K562 (cell line): ENCODE results near the gene IFNA2. TPM values are rescaled to one million over a fixed set of nuclear protein-coding genes. Genes with fewer than 3 reads are reported as not detected.

Source experiments
- polyA plus RNA-seq, 8 experiments: library from polyadenylated mRNA; depleted of rRNA in 4 of 8; stranded (reverse) in 5 of 8; unstranded in 3 of 8; fragments of >200 nt; fragmentation: Nextera tagmentation in 2 of 8; fragmentation: Illumina TruSeq in 1 of 8; extraction: Ambion mirVana in 2 of 8; extraction: Trizol in 1 of 8; gene quantifications; 2 replicates each; pipeline versions ENCODE4 v1.2.1 to v1.2.3, GENCODE V29; 2011 to 2014; ENCODE audit warnings: inconsistent platforms in 1 of 8, missing spikeins in 1 of 8
- total RNA-seq, 7 experiments: library from RNA; depleted of rRNA in 6 of 7; stranded (reverse); fragments of >200 nt in 6 of 7; fragmentation: Illumina TruSeq in 2 of 7; extraction: Trizol in 2 of 7; gene quantifications; 2 replicates each; pipeline versions ENCODE4 v1.2.1 to v1.2.3, GENCODE V29; 2011 to 2021; ENCODE audit warnings: low replicate concordance in 1 of 7

The IFNA2 gene
- total and polyA plus RNA-seq, 9 of the 15 experiments (the other 6 are each of a cell fraction or from before 2014, with no cell fraction given): not detected

Other genes starting within 250 kb of the IFNA2 start
Only the 7 nearest of the 15 such genes appear.
- not detected in 2 replicates for gene IFNA5, start 80.1 kb downstream of the IFNA2 start, total RNA-seq (2014; rRNA removed)
- gene IFNA5, start 80.1 kb downstream of the IFNA2 start, total RNA-seq (2014; rRNA removed; fragmentation: Illumina TruSeq; extraction: Trizol): not detected in 2 replicates
- gene IFNA5, start 80.1 kb downstream of the IFNA2 start, total RNA-seq (2015; rRNA removed; fragmentation: Illumina TruSeq; extraction: Trizol): not detected in 2 replicates
- not detected in 2 replicates for gene IFNA5, start 80.1 kb downstream of the IFNA2 start, total RNA-seq (2021)
- not detected in 2 replicates for gene IFNA5, start 80.1 kb downstream of the IFNA2 start, polyA plus RNA-seq (2011; rRNA removed)
- not detected in 2 replicates for gene IFNA5, start 80.1 kb downstream of the IFNA2 start, polyA plus RNA-seq (2014; fragmentation: Illumina TruSeq; extraction: Trizol)
- not detected for gene IFNA5, start 80.1 kb downstream of the IFNA2 start, polyA plus RNA-seq (2014; fragmentation: Nextera tagmentation; extraction: Ambion mirVana)
- gene IFNA5, start 80.1 kb downstream of the IFNA2 start, polyA plus RNA-seq (2014; rRNA removed): not detected in 2 replicates
- not detected in 2 replicates for gene KLHL9, start 50.0 kb downstream of the IFNA2 start, total RNA-seq (2014; rRNA removed)
- not detected in 2 replicates for gene KLHL9, start 50.0 kb downstream of the IFNA2 start, total RNA-seq (2014; rRNA removed; fragmentation: Illumina TruSeq; extraction: Trizol)
- not detected in 2 replicates for gene KLHL9, start 50.0 kb downstream of the IFNA2 start, total RNA-seq (2015; rRNA removed; fragmentation: Illumina TruSeq; extraction: Trizol)
- 0.04 and 0.13 TPM in 2 replicates for gene KLHL9, start 50.0 kb downstream of the IFNA2 start, total RNA-seq (2021)
- gene KLHL9, start 50.0 kb downstream of the IFNA2 start, polyA plus RNA-seq (2011; rRNA removed): not detected in 2 replicates
- not detected in 2 replicates for gene KLHL9, start 50.0 kb downstream of the IFNA2 start, polyA plus RNA-seq (2014; fragmentation: Illumina TruSeq; extraction: Trizol)
- not detected for gene KLHL9, start 50.0 kb downstream of the IFNA2 start, polyA plus RNA-seq (2014; fragmentation: Nextera tagmentation; extraction: Ambion mirVana)
- gene KLHL9, start 50.0 kb downstream of the IFNA2 start, polyA plus RNA-seq (2014; rRNA removed): not detected in 2 replicates
- not detected in 2 replicates for gene IFNA6, start 34.5 kb downstream of the IFNA2 start, total RNA-seq (2014; rRNA removed)
- gene IFNA6, start 34.5 kb downstream of the IFNA2 start, total RNA-seq (2014; rRNA removed; fragmentation: Illumina TruSeq; extraction: Trizol): not detected in 2 replicates
- not detected in 2 replicates for gene IFNA6, start 34.5 kb downstream of the IFNA2 start, total RNA-seq (2015; rRNA removed; fragmentation: Illumina TruSeq; extraction: Trizol)
- gene IFNA6, start 34.5 kb downstream of the IFNA2 start, total RNA-seq (2021): not detected in 2 replicates
- not detected in 2 replicates for gene IFNA6, start 34.5 kb downstream of the IFNA2 start, polyA plus RNA-seq (2011; rRNA removed)
- not detected in 2 replicates for gene IFNA6, start 34.5 kb downstream of the IFNA2 start, polyA plus RNA-seq (2014; fragmentation: Illumina TruSeq; extraction: Trizol)
- not detected for gene IFNA6, start 34.5 kb downstream of the IFNA2 start, polyA plus RNA-seq (2014; fragmentation: Nextera tagmentation; extraction: Ambion mirVana)
- not detected in 2 replicates for gene IFNA6, start 34.5 kb downstream of the IFNA2 start, polyA plus RNA-seq (2014; rRNA removed)
- gene IFNA13, start 17.3 kb downstream of the IFNA2 start, total RNA-seq (2014; rRNA removed): not detected in 2 replicates
- gene IFNA13, start 17.3 kb downstream of the IFNA2 start, total RNA-seq (2014; rRNA removed; fragmentation: Illumina TruSeq; extraction: Trizol): not detected in 2 replicates
- not detected in 2 replicates for gene IFNA13, start 17.3 kb downstream of the IFNA2 start, total RNA-seq (2015; rRNA removed; fragmentation: Illumina TruSeq; extraction: Trizol)
- gene IFNA13, start 17.3 kb downstream of the IFNA2 start, total RNA-seq (2021): not detected in 2 replicates
- gene IFNA13, start 17.3 kb downstream of the IFNA2 start, polyA plus RNA-seq (2011; rRNA removed): not detected in 2 replicates
- not detected in 2 replicates for gene IFNA13, start 17.3 kb downstream of the IFNA2 start, polyA plus RNA-seq (2014; fragmentation: Illumina TruSeq; extraction: Trizol)
- gene IFNA13, start 17.3 kb downstream of the IFNA2 start, polyA plus RNA-seq (2014; fragmentation: Nextera tagmentation; extraction: Ambion mirVana): not detected
- not detected in 2 replicates for gene IFNA13, start 17.3 kb downstream of the IFNA2 start, polyA plus RNA-seq (2014; rRNA removed)
- not detected in 2 replicates for gene IFNA8, start 23.7 kb upstream of the IFNA2 start, total RNA-seq (2014; rRNA removed)
- gene IFNA8, start 23.7 kb upstream of the IFNA2 start, total RNA-seq (2014; rRNA removed; fragmentation: Illumina TruSeq; extraction: Trizol): not detected in 2 replicates
- gene IFNA8, start 23.7 kb upstream of the IFNA2 start, total RNA-seq (2015; rRNA removed; fragmentation: Illumina TruSeq; extraction: Trizol): not detected in 2 replicates
- gene IFNA8, start 23.7 kb upstream of the IFNA2 start, total RNA-seq (2021): not detected in 2 replicates
- gene IFNA8, start 23.7 kb upstream of the IFNA2 start, polyA plus RNA-seq (2011; rRNA removed): not detected in 2 replicates
- gene IFNA8, start 23.7 kb upstream of the IFNA2 start, polyA plus RNA-seq (2014; fragmentation: Illumina TruSeq; extraction: Trizol): not detected in 2 replicates
- not detected for gene IFNA8, start 23.7 kb upstream of the IFNA2 start, polyA plus RNA-seq (2014; fragmentation: Nextera tagmentation; extraction: Ambion mirVana)
- not detected in 2 replicates for gene IFNA8, start 23.7 kb upstream of the IFNA2 start, polyA plus RNA-seq (2014; rRNA removed)
- not detected in 2 replicates for gene IFNA1, start 55.0 kb upstream of the IFNA2 start, total RNA-seq (2014; rRNA removed)
- gene IFNA1, start 55.0 kb upstream of the IFNA2 start, total RNA-seq (2014; rRNA removed; fragmentation: Illumina TruSeq; extraction: Trizol): not detected in 2 replicates
- gene IFNA1, start 55.0 kb upstream of the IFNA2 start, total RNA-seq (2015; rRNA removed; fragmentation: Illumina TruSeq; extraction: Trizol): not detected in 2 replicates
- not detected in 2 replicates for gene IFNA1, start 55.0 kb upstream of the IFNA2 start, total RNA-seq (2021)
- gene IFNA1, start 55.0 kb upstream of the IFNA2 start, polyA plus RNA-seq (2011; rRNA removed): not detected in 2 replicates
- not detected in 2 replicates for gene IFNA1, start 55.0 kb upstream of the IFNA2 start, polyA plus RNA-seq (2014; fragmentation: Illumina TruSeq; extraction: Trizol)
- gene IFNA1, start 55.0 kb upstream of the IFNA2 start, polyA plus RNA-seq (2014; fragmentation: Nextera tagmentation; extraction: Ambion mirVana): not detected
- gene IFNA1, start 55.0 kb upstream of the IFNA2 start, polyA plus RNA-seq (2014; rRNA removed): not detected in 2 replicates
- gene IFNE, start 96.9 kb upstream of the IFNA2 start, total RNA-seq (2014; rRNA removed): not detected in 2 replicates
- gene IFNE, start 96.9 kb upstream of the IFNA2 start, total RNA-seq (2014; rRNA removed; fragmentation: Illumina TruSeq; extraction: Trizol): not detected in 2 replicates
- gene IFNE, start 96.9 kb upstream of the IFNA2 start, total RNA-seq (2015; rRNA removed; fragmentation: Illumina TruSeq; extraction: Trizol): not detected in 2 replicates
- gene IFNE, start 96.9 kb upstream of the IFNA2 start, total RNA-seq (2021): not detected in 2 replicates
- not detected in 2 replicates for gene IFNE, start 96.9 kb upstream of the IFNA2 start, polyA plus RNA-seq (2011; rRNA removed)
- gene IFNE, start 96.9 kb upstream of the IFNA2 start, polyA plus RNA-seq (2014; fragmentation: Illumina TruSeq; extraction: Trizol): not detected in 2 replicates
- gene IFNE, start 96.9 kb upstream of the IFNA2 start, polyA plus RNA-seq (2014; fragmentation: Nextera tagmentation; extraction: Ambion mirVana): not detected
- not detected in 2 replicates for gene IFNE, start 96.9 kb upstream of the IFNA2 start, polyA plus RNA-seq (2014; rRNA removed)